Gastrocnemius medialis (tissue), 4 donors: Measurements from ENCODE around the gene CC2D2B.
"Not testable (repeated sequence)": the region's sequence is repeated elsewhere in the genome, so short reads cannot be mapped to it uniquely, and the experiment has no call there.

Source experiments
- POLR2A ChIP-seq, 2 donors: fragments of 450-650 bp; IDR thresholded peaks; one replicate each; pipeline ENCODE4 v1.6.1; 2017; ENCODE audit warnings: antibody characterized with exemption in 2 of 2, mild to moderate bottlenecking in 2 of 2, moderate library complexity in 2 of 2
- TF ChIP-seq, protein P1 (sequence below), 5 experiments: fragments of 450-650 bp in 3 of 5; fragments of 200-600 bp in 2 of 5; sonication (generic) in 2 of 5; IDR thresholded peaks in 4 of 5; conservative IDR thresholded peaks in 1 of 5; 1 replicate in 4 of 5; 2 replicates in 1 of 5; pipeline ENCODE4 v1.5.1; 2016 to 2019; ENCODE audit warnings: antibody characterized with exemption in 5 of 5, mild to moderate bottlenecking in 3 of 5, moderate library complexity in 3 of 5

DNA sequence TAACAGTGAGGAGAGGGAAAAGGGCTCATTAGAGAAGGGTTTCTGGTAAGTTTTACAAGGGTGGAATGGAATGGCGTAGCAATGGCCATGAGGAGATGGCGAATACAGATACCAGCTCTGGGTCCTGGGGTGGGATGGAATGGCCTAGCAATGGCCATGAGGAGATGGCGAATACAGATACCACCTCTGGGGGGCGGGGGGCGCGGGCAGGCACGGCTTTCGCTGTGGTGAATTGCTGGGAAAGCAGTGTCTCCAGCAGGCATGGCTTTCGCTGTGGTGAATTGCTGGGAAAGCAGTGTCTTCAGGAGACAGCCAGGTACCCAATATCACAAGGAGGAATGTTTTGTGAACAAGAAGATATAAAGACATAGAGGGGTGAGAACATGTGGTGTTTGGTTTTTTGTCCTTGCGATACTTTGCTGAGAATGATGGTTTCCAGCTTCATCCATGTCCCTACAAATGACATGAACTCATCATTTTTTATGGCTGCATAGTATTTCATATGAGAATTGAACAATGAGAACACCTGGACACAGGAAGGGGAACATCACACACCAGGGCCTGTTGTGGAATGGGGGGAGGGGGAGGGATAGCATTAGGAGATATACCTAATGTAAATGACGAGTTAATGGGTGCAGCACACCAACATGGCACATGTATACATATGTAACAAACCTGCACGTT is 1.7 kb upstream of the CC2D2B start:
- TF ChIP-seq, protein P1, sequence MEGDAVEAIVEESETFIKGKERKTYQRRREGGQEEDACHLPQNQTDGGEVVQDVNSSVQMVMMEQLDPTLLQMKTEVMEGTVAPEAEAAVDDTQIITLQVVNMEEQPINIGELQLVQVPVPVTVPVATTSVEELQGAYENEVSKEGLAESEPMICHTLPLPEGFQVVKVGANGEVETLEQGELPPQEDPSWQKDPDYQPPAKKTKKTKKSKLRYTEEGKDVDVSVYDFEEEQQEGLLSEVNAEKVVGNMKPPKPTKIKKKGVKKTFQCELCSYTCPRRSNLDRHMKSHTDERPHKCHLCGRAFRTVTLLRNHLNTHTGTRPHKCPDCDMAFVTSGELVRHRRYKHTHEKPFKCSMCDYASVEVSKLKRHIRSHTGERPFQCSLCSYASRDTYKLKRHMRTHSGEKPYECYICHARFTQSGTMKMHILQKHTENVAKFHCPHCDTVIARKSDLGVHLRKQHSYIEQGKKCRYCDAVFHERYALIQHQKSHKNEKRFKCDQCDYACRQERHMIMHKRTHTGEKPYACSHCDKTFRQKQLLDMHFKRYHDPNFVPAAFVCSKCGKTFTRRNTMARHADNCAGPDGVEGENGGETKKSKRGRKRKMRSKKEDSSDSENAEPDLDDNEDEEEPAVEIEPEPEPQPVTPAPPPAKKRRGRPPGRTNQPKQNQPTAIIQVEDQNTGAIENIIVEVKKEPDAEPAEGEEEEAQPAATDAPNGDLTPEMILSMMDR (IDR thresholded peaks at IDR 0.05 in 4 of 5, conservative IDR thresholded peaks at IDR 0.05 in 1 of 5): not testable (repeated sequence)
- TF ChIP-seq POLR2A (IDR thresholded peaks at IDR 0.05): not testable (repeated sequence)
